ENCODE measurements around the gene IKZF1.

IKZF1 gene

DNA sequence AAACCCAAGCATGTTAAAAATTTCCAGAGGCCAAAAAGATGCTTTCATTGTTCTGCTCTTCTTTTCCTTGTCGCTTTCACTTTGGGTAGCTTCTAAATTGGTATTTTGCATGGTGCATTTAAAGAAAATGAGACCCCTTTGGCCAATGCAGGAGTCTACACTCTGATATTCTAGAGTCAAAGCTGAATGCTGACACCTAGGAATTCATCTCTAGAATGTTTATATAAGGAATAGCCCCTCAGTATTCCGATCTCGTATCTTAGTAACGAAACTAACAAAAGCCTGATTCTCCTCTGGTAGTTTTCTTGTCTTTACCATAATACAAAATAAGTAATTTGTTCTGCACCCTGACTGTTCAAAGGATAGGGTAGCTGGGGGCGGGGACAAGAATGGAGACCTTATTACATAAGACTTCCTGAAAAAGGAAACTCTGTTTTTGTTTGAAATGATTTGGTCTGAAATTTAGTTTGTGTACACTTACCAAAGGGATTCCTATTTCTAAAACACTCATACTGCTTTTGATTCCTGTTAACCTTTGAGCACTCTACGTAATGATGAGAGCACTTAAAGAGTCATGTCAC is 17.1 kb downstream of the IKZF1 start:
- H2BK12ac ChIP-seq (ENCODE audit: low read length): no peak overlapping the region
- H4K8ac ChIP-seq (ENCODE audit: low read depth, low read length): no peak overlapping the region
- no peak overlapping the region for H3K14ac ChIP-seq (ENCODE audit: low read length)
- no peaks in the 10 kb centered on the region for H3K79me1 ChIP-seq (ENCODE audit: low read length)
- no peak overlapping the region for H3K9ac ChIP-seq (ENCODE audit: low read length)
- no peak overlapping the region for H2BK120ac ChIP-seq (ENCODE audit: insufficient read depth, low read length, poor library complexity)
- no peak overlapping the region for H2AK5ac ChIP-seq (ENCODE audit: low read length)
- H3K27me3 ChIP-seq (ENCODE audit: insufficient read depth, low read length): no peaks in the 10 kb centered on the region
- no peak overlapping the region for H3K27ac ChIP-seq (ENCODE audit: low read depth, low read length)
- no peak overlapping the region for H4K12ac ChIP-seq (ENCODE audit: low read depth, low read length)
- H2BK5ac ChIP-seq (ENCODE audit: low read depth, low read length, poor library complexity): no peak overlapping the region
- H3K36me3 ChIP-seq (ENCODE audit: control insufficient read depth in 1 of 2, insufficient read depth in 2 of 2, low read length in 2 of 2): no peaks in the 10 kb centered on the region
- no peak overlapping the region for H4K91ac ChIP-seq (ENCODE audit: low read depth, low read length)
- H2AFZ ChIP-seq (ENCODE audit: insufficient read depth, low read length, poor library complexity): no peak overlapping the region
- H3K79me2 ChIP-seq (ENCODE audit: control insufficient read depth, insufficient read depth, low read length, poor library complexity): no peaks in the 10 kb centered on the region
- H3K4me3 ChIP-seq (ENCODE audit: low read depth, low read length): no peak overlapping the region
- no CpG with 5 or more reads among the region's 6 CpGs for WGBS (ENCODE audit: extremely low coverage, insufficient coverage, insufficient read length)
- no peaks in the 10 kb centered on the region for H3K9me3 ChIP-seq (ENCODE audit: insufficient read depth, low read depth, low read length)
- H3K4me1 ChIP-seq (ENCODE audit: control insufficient read depth in 1 of 2, insufficient read depth in 2 of 2, low read length in 2 of 2): no peaks in the 10 kb centered on the region
- H3K4me2 ChIP-seq (ENCODE audit: low read length): no peak overlapping the region
- H3K18ac ChIP-seq (ENCODE audit: low read length): no peak overlapping the region
- no peak overlapping the region for H3K23ac ChIP-seq (ENCODE audit: low read length)
- H3K4ac ChIP-seq (ENCODE audit: low read depth, low read length): no peak overlapping the region
- DNase-seq: no peak

DNA sequence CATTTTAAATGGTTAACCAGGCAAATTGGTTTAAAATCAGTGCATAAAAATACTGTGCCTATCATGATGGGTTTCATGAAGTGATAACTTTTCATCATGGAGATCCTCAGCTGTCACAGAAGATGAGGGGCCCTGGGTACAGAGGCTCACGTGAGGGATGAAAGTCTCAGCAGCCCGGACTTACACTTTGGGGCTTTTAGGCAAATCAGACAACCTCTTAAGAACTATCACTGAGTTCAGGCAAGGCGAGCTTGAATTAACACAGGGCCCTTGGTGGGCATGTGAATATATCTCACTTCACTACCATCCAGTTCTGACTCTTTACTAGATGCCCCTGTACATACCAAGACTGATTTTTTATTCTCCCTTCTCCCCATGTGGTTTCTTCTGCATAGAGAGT is 19.6 kb downstream of the IKZF1 start:
- no peak overlapping the region for H2BK5ac ChIP-seq (ENCODE audit: low read depth, low read length, poor library complexity)
- H3K79me1 ChIP-seq (ENCODE audit: low read length): no peaks in the 10 kb centered on the region
- no peak overlapping the region for H2AFZ ChIP-seq (ENCODE audit: insufficient read depth, low read length, poor library complexity)
- H4K91ac ChIP-seq (ENCODE audit: low read depth, low read length): no peak overlapping the region
- no peaks in the 10 kb centered on the region for H3K27me3 ChIP-seq (ENCODE audit: insufficient read depth, low read length)
- no peak overlapping the region for H3K23ac ChIP-seq (ENCODE audit: low read length)
- H4K12ac ChIP-seq (ENCODE audit: low read depth, low read length): no peak overlapping the region
- H2BK120ac ChIP-seq (ENCODE audit: insufficient read depth, low read length, poor library complexity): no peak overlapping the region
- H3K79me2 ChIP-seq (ENCODE audit: control insufficient read depth, insufficient read depth, low read length, poor library complexity): no peaks in the 10 kb centered on the region
- DNase-seq: no peak
- H3K18ac ChIP-seq (ENCODE audit: low read length): no peak overlapping the region
- no peak overlapping the region for H3K14ac ChIP-seq (ENCODE audit: low read length)
- H3K4me2 ChIP-seq (ENCODE audit: low read length): no peak overlapping the region
- H3K36me3 ChIP-seq (ENCODE audit: control insufficient read depth in 1 of 2, insufficient read depth in 2 of 2, low read length in 2 of 2): no peaks in the 10 kb centered on the region
- H3K9ac ChIP-seq (ENCODE audit: low read length): no peak overlapping the region
- H4K8ac ChIP-seq (ENCODE audit: low read depth, low read length): no peak overlapping the region
- H3K9me3 ChIP-seq (ENCODE audit: insufficient read depth, low read depth, low read length): no peaks in the 10 kb centered on the region
- no peak overlapping the region for H3K4me3 ChIP-seq (ENCODE audit: low read depth, low read length)
- no peak overlapping the region for H3K4ac ChIP-seq (ENCODE audit: low read depth, low read length)
- no peaks in the 10 kb centered on the region for H3K4me1 ChIP-seq (ENCODE audit: control insufficient read depth in 1 of 2, insufficient read depth in 2 of 2, low read length in 2 of 2)
- H3K27ac ChIP-seq (ENCODE audit: low read depth, low read length): no peak overlapping the region
- no peak overlapping the region for H2AK5ac ChIP-seq (ENCODE audit: low read length)
- H2BK12ac ChIP-seq (ENCODE audit: low read length): no peak overlapping the region
- no CpG with 5 or more reads among the region's 3 CpGs for WGBS (ENCODE audit: extremely low coverage, insufficient coverage, insufficient read length)

DNA sequence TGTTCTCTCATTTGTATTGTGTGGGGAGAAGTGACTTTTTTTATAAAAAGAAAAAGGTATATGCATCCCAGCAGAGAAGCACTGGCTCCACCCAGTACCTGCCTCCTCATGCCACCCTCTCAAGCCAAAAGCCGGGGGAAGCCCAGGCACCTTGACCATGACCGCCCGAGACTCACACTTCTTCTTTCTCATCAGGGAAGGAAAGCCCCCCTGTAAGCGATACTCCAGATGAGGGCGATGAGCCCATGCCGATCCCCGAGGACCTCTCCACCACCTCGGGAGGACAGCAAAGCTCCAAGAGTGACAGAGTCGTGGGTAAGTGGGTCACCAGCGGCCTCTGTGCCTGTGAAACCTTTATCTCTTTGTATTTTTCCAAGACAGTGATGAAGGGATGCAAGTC is 22.9 kb downstream of the IKZF1 start:
- WGBS (ENCODE audit: extremely low coverage, insufficient coverage, insufficient read length): no CpG with 5 or more reads among the region's 10 CpGs
- H3K9me3 ChIP-seq (ENCODE audit: insufficient read depth, low read depth, low read length): no peaks in the 10 kb centered on the region
- no peak overlapping the region for H3K9ac ChIP-seq (ENCODE audit: low read length)
- H3K4ac ChIP-seq (ENCODE audit: low read depth, low read length): no peak overlapping the region
- H2BK120ac ChIP-seq (ENCODE audit: insufficient read depth, low read length, poor library complexity): no peak overlapping the region
- no peak overlapping the region for H3K23ac ChIP-seq (ENCODE audit: low read length)
- no peak overlapping the region for H2BK5ac ChIP-seq (ENCODE audit: low read depth, low read length, poor library complexity)
- no peaks in the 10 kb centered on the region for H3K36me3 ChIP-seq (ENCODE audit: control insufficient read depth in 1 of 2, insufficient read depth in 2 of 2, low read length in 2 of 2)
- H3K4me3 ChIP-seq (ENCODE audit: low read depth, low read length): no peak overlapping the region
- H2BK12ac ChIP-seq (ENCODE audit: low read length): no peak overlapping the region
- no peak overlapping the region for H3K4me2 ChIP-seq (ENCODE audit: low read length)
- no peak for DNase-seq
- no peak overlapping the region for H3K14ac ChIP-seq (ENCODE audit: low read length)
- no peak overlapping the region for H4K8ac ChIP-seq (ENCODE audit: low read depth, low read length)
- peaks cover under 1 to 2% of the 10 kb centered on the region in 2 experiments for H3K4me1 ChIP-seq (ENCODE audit: control insufficient read depth in 1 of 2, insufficient read depth in 2 of 2, low read length in 2 of 2)
- no peak overlapping the region for H3K27ac ChIP-seq (ENCODE audit: low read depth, low read length)
- H4K91ac ChIP-seq (ENCODE audit: low read depth, low read length): no peak overlapping the region
- H2AK5ac ChIP-seq (ENCODE audit: low read length): no peak overlapping the region
- H4K12ac ChIP-seq (ENCODE audit: low read depth, low read length): no peak overlapping the region
- H3K18ac ChIP-seq (ENCODE audit: low read length): no peak overlapping the region
- H2AFZ ChIP-seq (ENCODE audit: insufficient read depth, low read length, poor library complexity): no peak overlapping the region
- H3K79me1 ChIP-seq (ENCODE audit: low read length): no peaks in the 10 kb centered on the region
- no peaks in the 10 kb centered on the region for H3K27me3 ChIP-seq (ENCODE audit: insufficient read depth, low read length)
- no peaks in the 10 kb centered on the region for H3K79me2 ChIP-seq (ENCODE audit: control insufficient read depth, insufficient read depth, low read length, poor library complexity)

DNA sequence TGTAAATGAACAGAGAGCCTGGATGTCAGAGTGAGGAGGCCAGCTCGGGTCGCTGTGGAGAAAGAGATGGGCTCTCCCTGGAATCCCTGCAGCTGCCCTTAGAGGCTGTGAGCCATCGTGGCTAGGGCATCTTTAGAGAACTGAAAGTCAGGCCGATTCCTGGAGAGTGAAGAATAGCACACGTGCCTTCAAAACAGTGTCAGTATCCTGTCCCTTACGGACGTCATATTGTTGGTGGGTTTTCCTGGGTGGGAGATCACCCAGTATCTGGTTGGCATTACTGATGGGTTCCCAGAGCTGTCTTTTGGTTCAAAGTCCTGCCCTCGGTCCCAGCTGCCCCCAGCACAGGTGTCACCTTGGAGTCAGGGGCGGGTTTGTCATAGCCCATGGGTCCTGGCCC is 25.3 kb downstream of the IKZF1 start:
- H2AK5ac ChIP-seq (ENCODE audit: low read length): no peak overlapping the region
- H2BK12ac ChIP-seq (ENCODE audit: low read length): no peak overlapping the region
- no peak overlapping the region for H2BK5ac ChIP-seq (ENCODE audit: low read depth, low read length, poor library complexity)
- no peaks in the 10 kb centered on the region for H3K79me2 ChIP-seq (ENCODE audit: control insufficient read depth, insufficient read depth, low read length, poor library complexity)
- H4K91ac ChIP-seq (ENCODE audit: low read depth, low read length): no peak overlapping the region
- H2AFZ ChIP-seq (ENCODE audit: insufficient read depth, low read length, poor library complexity): no peak overlapping the region
- H3K9ac ChIP-seq (ENCODE audit: low read length): no peak overlapping the region
- no peaks in the 10 kb centered on the region for H3K27me3 ChIP-seq (ENCODE audit: insufficient read depth, low read length)
- no peak overlapping the region for H3K23ac ChIP-seq (ENCODE audit: low read length)
- peak in 1 of 2 donors; percentile 23 for DNase-seq
- no peak overlapping the region for H4K8ac ChIP-seq (ENCODE audit: low read depth, low read length)
- H3K18ac ChIP-seq (ENCODE audit: low read length): no peak overlapping the region
- no peaks in the 10 kb centered on the region for H3K79me1 ChIP-seq (ENCODE audit: low read length)
- no peak overlapping the region for H3K4ac ChIP-seq (ENCODE audit: low read depth, low read length)
- no peaks in the 10 kb centered on the region for H3K36me3 ChIP-seq (ENCODE audit: control insufficient read depth in 1 of 2, insufficient read depth in 2 of 2, low read length in 2 of 2)
- no peak overlapping the region for H3K4me2 ChIP-seq (ENCODE audit: low read length)
- no peak overlapping the region for H3K27ac ChIP-seq (ENCODE audit: low read depth, low read length)
- H3K9me3 ChIP-seq (ENCODE audit: insufficient read depth, low read depth, low read length): no peaks in the 10 kb centered on the region
- peaks cover 2 to 6% of the 10 kb centered on the region in 2 experiments for H3K4me1 ChIP-seq (ENCODE audit: control insufficient read depth in 1 of 2, insufficient read depth in 2 of 2, low read length in 2 of 2)
- H3K4me3 ChIP-seq (ENCODE audit: low read depth, low read length): no peak overlapping the region
- no peak overlapping the region for H2BK120ac ChIP-seq (ENCODE audit: insufficient read depth, low read length, poor library complexity)
- no CpG with 5 or more reads among the region's 9 CpGs for WGBS (ENCODE audit: extremely low coverage, insufficient coverage, insufficient read length)
- H3K14ac ChIP-seq (ENCODE audit: low read length): no peak overlapping the region
- no peak overlapping the region for H4K12ac ChIP-seq (ENCODE audit: low read depth, low read length)

All from trophoblast cell (in vitro differentiated cells and primary cell).